ENCODE data around the gene NKX1-1. TPM values are rescaled to one million over a fixed set of nuclear protein-coding genes. Genes with fewer than 3 reads are reported as not detected.

The NKX1-1 gene
- total and polyA plus RNA-seq, 8 donors: not detected

GRCh38 chr4:1353186-1354055 is 52.8 kb downstream of the NKX1-1 start:
- H3K4me3 ChIP-seq: no peak overlapping the region
- intact Hi-C loops (cut with DNase I; ENCODE audit: low total_unique reads): loop anchor here (10.0 kb wide), 2 partner anchors 219 to 281 kb away; no protein-coding TSS in a partner anchor
- H3K27ac ChIP-seq: no peak overlapping the region
- H3K36me3 ChIP-seq: peaks cover 38 to 78% (median 67%) of the 10 kb centered on the region in 4 donors
- no peaks in the 10 kb centered on the region for H3K27me3 ChIP-seq
- peaks cover 5 to 36% (median 30%) of the 10 kb centered on the region in 4 donors for H3K4me1 ChIP-seq
- no peaks in the 10 kb centered on the region for H3K9me3 ChIP-seq
- 85 to 90% (median 86%) methylated on average over 13 to 30 of the region's 30 CpGs for WGBS, 5 donors
- TF ChIP-seq EP300 (IDR thresholded peaks at IDR 0.05) (no peak), POLR2AphosphoS5 (IDR thresholded peaks at IDR 0.05) (no peak), CTCF (IDR thresholded peaks at IDR 0.05) (no peak), POLR2A (IDR thresholded peaks at IDR 0.05) (no peak)
- DNase-seq: no peak

Other genes starting within 250 kb of the NKX1-1 start
- 100 to 1,000 TPM in 1 of 5 donors, 10 to 100 TPM in 4; 12.8 to 224 (median 63.9) TPM for gene SPON2, start 233.9 kb downstream of the NKX1-1 start, total RNA-seq
- 10 to 100 TPM; 20.1 to 54.6 (median 40.6) TPM for gene SPON2, start 233.9 kb downstream of the NKX1-1 start, polyA plus RNA-seq
- 100 to 1,000 TPM in 3 of 5 donors, 10 to 100 TPM in 2; 85.0 to 415 (median 227) TPM for gene CTBP1, start 157.3 kb downstream of the NKX1-1 start, total RNA-seq
- gene CTBP1, start 157.3 kb downstream of the NKX1-1 start, polyA plus RNA-seq: 10 to 100 TPM; 72.7 to 90.4 (median 83.5) TPM
- gene MAEA, start 116.6 kb downstream of the NKX1-1 start, total RNA-seq: 100 to 1,000 TPM in 3 of 5 donors, 10 to 100 TPM in 2; 34.0 to 295 (median 103) TPM
- 10 to 100 TPM; 42.3 to 48.4 (median 42.8) TPM for gene MAEA, start 116.6 kb downstream of the NKX1-1 start, polyA plus RNA-seq
- gene UVSSA, start 59.2 kb downstream of the NKX1-1 start, total RNA-seq: 100 to 1,000 TPM in 1 of 5 donors, 10 to 100 TPM in 4; 15.1 to 103 (median 53.9) TPM
- 1 to 10 TPM; 4.1 to 7.0 (median 5.2) TPM for gene UVSSA, start 59.2 kb downstream of the NKX1-1 start, polyA plus RNA-seq